Kidney (tissue), 14 donors: ENCODE data around the gene CTRL. TPM values are rescaled to one million over a fixed set of nuclear protein-coding genes. Genes with fewer than 3 reads are reported as not detected.
"Not testable (repeated sequence)": the region's sequence is repeated elsewhere in the genome, so short reads cannot be mapped to it uniquely, and the experiment has no call there.

ENCODE experiments used
- DNase-seq, 5 donors: peaks; one replicate each; pipeline ENCODE4 v3.0.0-alpha.2; 2013 to 2020
- FAIRE-seq: peaks from 2 replicates; lab custom pipeline; 2012; peaks lifted over from hg19 to GRCh38; lab: Jason Lieb, UNC
- H3K27ac ChIP-seq, 2 donors: one replicate each; pipeline ENCODE4 v1.7.0; 2013; ENCODE audit warnings: low read depth in 2 of 2, low read length in 2 of 2, inconsistent platforms in 1 of 2
- H3K27me3 ChIP-seq: one replicate; pipeline ENCODE4 v1.7.1; 2013; ENCODE audit warnings: low read length, inconsistent platforms; ENCODE audit not compliant: control insufficient read depth, insufficient read depth
- H3K36me3 ChIP-seq, 3 donors: one replicate each; pipeline versions ENCODE4 v1.7.0 to v1.7.1; 2013; ENCODE audit warnings: low read length in 3 of 3, control low read depth in 1 of 3, inconsistent platforms in 1 of 3; ENCODE audit not compliant: insufficient read depth in 3 of 3, control insufficient read depth in 2 of 3
- H3K4me1 ChIP-seq, 3 donors: one replicate each; pipeline versions ENCODE4 v1.7.0 to v1.7.1; 2013; ENCODE audit warnings: low read length in 3 of 3, inconsistent platforms in 1 of 3, low read depth in 1 of 3; ENCODE audit not compliant: control insufficient read depth in 2 of 3, insufficient read depth in 2 of 3
- H3K4me3 ChIP-seq, 3 donors: one replicate each; pipeline versions ENCODE4 v1.7.0 to v1.8.1; 2013; ENCODE audit warnings: low read length in 3 of 3, control low read depth in 1 of 3, inconsistent platforms in 1 of 3
- H3K9ac ChIP-seq, 3 donors: one replicate each; pipeline versions ENCODE4 v1.7.0 to v1.7.1; 2013; ENCODE audit warnings: low read length in 3 of 3, control low read depth in 1 of 3, inconsistent platforms in 1 of 3
- H3K9me3 ChIP-seq, 3 donors: one replicate each; pipeline versions ENCODE4 v1.7.0 to v1.7.1; 2013; ENCODE audit warnings: low read length in 3 of 3, control low read depth in 1 of 3, inconsistent platforms in 1 of 3; ENCODE audit not compliant: control insufficient read depth in 2 of 3, insufficient read depth in 1 of 3
- intact Hi-C: fragments of 100-400 bp; cut with DNase I; formaldehyde crosslinking; loops from one replicate; pipeline ENCODE4 v1.11.1; 2022
- polyA plus RNA-seq: library from polyadenylated mRNA; stranded (reverse); fragments of 350-450 nt; fragmentation: Illumina TruSeq; extraction: RNeasy Lipid Tissue Mini Kit (QIAGEN cat#74804); gene quantifications from one replicate; pipeline ENCODE4 v1.2.3, GENCODE V29; 2014; ENCODE audit warnings: low read depth, low replicate concordance; ENCODE audit not compliant: insufficient read depth
- total RNA-seq: library from RNA; stranded (reverse); fragmentation: NEBNext Ultra II Directional; extraction: Animal tissue kit (Norgen Biotek cat#: 25700); gene quantifications from one replicate; pipeline ENCODE4 v1.2.1, GENCODE V29; 2021
- TF ChIP-seq, protein P1 (sequence below): IDR thresholded peaks from 3 replicates; pipeline ENCODE4 v1.5.1; 2012; ENCODE audit warnings: mild to moderate bottlenecking, moderate library complexity, borderline replicate concordance; ENCODE audit not compliant: insufficient read depth; ENCODE audit errors: extremely low read depth
- donor health status: control.
- donor health status: control.
- donor health status: control.
- donor health status: control.
- donor health status: control.
- donor health status: DM: yes; HTN: yes; CAD: no.
- donor health status: Normal renal cell carcinoma (clear cell type).

Gene CTRL
- total and polyA plus RNA-seq, 2 donors from 2014 or later: 0.69 TPM; not detected in 1

DNA sequence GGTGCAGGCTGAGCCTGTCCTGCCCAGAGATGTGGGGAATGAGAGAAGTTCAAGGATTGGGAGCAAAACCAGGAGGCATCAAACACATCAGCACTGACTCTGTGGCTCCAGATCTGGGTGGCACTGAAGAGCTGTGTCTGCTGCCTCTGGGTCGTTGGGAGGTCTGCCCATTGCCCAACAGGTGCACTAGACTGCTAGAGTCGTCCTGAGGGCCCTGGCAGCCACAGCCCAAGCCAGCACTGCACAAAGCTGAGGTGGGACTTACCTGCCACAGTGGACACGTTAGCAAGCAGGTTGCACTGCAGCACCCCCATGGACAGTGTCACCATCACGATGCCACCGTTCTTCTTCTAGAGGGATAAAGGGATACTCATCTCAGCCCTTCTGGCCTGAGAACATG lies 45.3 kb upstream of the CTRL start:
- TF ChIP-seq, protein P1, sequence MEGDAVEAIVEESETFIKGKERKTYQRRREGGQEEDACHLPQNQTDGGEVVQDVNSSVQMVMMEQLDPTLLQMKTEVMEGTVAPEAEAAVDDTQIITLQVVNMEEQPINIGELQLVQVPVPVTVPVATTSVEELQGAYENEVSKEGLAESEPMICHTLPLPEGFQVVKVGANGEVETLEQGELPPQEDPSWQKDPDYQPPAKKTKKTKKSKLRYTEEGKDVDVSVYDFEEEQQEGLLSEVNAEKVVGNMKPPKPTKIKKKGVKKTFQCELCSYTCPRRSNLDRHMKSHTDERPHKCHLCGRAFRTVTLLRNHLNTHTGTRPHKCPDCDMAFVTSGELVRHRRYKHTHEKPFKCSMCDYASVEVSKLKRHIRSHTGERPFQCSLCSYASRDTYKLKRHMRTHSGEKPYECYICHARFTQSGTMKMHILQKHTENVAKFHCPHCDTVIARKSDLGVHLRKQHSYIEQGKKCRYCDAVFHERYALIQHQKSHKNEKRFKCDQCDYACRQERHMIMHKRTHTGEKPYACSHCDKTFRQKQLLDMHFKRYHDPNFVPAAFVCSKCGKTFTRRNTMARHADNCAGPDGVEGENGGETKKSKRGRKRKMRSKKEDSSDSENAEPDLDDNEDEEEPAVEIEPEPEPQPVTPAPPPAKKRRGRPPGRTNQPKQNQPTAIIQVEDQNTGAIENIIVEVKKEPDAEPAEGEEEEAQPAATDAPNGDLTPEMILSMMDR: no peak
- H3K4me3 ChIP-seq: no peak overlapping the region
- no peak overlapping the region for H3K27ac ChIP-seq
- no peaks in the 10 kb centered on the region for H3K4me1 ChIP-seq
- no peak for DNase-seq
- H3K9ac ChIP-seq: no peak overlapping the region
- H3K36me3 ChIP-seq: no peaks in the 10 kb centered on the region
- FAIRE-seq: no peak
- no peaks in the 10 kb centered on the region for H3K9me3 ChIP-seq
- no peaks in the 10 kb centered on the region for H3K27me3 ChIP-seq
- intact Hi-C loops: no loop called here

DNA sequence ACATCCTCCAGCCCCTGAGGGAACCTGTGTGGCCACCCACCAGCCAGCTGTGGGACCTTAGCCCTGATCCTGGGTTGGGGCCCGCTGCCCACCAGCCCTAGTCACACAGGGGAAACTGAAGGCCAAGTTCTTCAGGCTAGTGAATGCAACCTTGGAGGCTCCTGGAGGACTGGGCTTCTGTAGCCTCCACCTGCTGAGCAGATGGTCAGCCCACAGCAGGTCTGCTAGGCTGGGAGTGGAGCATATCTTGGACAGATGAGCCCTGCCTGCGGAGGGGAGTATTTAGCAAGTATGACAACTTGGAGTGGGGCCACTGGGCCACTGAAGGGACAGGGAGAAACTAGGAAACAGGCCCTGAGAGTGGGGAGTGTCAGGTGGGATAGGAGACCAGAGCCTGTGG lies 44.5 kb upstream of the CTRL start:
- H3K9ac ChIP-seq: no peak overlapping the region
- no peak overlapping the region for H3K4me3 ChIP-seq
- TF ChIP-seq, protein P1: no peak
- intact Hi-C loops: no loop called here
- no peaks in the 10 kb centered on the region for H3K36me3 ChIP-seq
- no peak overlapping the region for H3K27ac ChIP-seq
- FAIRE-seq: no peak
- H3K9me3 ChIP-seq: no peaks in the 10 kb centered on the region
- DNase-seq: no peak
- no peaks in the 10 kb centered on the region for H3K4me1 ChIP-seq
- H3K27me3 ChIP-seq: no peaks in the 10 kb centered on the region

DNA sequence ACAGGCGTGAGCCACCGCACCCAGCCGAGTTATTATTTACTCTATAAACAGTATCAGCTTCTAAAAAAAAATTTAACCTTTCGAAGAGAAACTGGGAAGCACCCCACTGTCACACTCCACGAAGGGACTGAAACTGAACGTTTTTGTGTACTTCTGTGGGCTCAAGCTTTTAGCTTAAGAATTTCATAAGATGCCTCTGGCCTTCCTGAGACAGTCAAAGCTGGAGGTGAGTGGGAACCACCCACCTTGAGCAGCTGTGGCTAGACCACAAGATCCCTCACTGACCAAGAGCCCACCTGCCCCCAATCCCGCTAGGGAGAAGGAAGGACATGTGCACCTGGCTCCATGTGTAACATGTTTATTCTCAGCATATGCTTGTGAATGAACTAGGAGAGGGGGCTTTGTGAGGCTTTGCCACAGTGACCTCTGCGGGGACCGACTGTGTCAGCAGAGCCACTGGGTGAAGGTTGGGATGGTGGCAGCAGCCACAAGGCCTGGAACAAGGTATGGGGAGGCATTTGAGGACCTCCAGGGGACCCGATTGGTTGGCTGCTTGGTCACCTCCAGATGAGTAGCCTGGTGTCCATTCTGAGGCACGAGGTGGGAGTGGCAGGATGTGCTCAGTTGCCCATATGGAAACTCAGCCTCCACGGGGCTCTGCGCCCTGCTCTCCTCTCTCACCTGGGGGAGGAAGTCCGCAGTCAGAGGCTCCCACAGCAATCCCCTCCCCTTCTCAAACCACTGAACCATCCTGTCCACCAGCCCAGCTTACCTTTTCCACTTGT lies 43.9 kb upstream of the CTRL start:
- no peak overlapping the region for H3K9ac ChIP-seq
- H3K36me3 ChIP-seq: no peaks in the 10 kb centered on the region
- H3K4me1 ChIP-seq: no peaks in the 10 kb centered on the region
- DNase-seq (no peak), FAIRE-seq (no peak)
- no peak overlapping the region for H3K4me3 ChIP-seq
- no peaks in the 10 kb centered on the region for H3K9me3 ChIP-seq
- no peaks in the 10 kb centered on the region for H3K27me3 ChIP-seq
- intact Hi-C loops: no loop called here
- TF ChIP-seq, protein P1: no peak
- H3K27ac ChIP-seq: no peak overlapping the region

DNA sequence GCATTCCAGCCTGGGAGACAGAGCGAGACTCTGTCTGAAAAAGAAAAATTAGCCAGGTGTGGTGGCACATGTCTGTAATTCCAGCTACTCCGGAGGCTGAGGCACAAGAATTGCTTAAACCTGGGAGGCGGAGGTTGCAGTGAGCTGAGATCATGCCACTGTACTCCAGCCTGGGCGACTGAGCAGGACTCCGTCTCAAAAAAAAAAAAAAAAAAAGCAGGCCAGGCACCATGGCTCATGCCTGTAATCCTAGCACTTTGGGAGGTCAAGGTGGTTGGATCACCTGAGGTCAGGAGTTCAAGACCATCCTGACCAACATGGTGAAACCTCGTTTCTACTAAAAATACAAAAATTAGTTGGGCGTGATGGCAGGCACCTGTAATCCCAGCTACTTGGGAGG lies 40.6 kb upstream of the CTRL start:
- H3K36me3 ChIP-seq, H3K9me3 ChIP-seq, H3K27me3 ChIP-seq, DNase-seq, FAIRE-seq, H3K9ac ChIP-seq, H3K27ac ChIP-seq, intact Hi-C loops, H3K4me3 ChIP-seq, H3K4me1 ChIP-seq: not testable (repeated sequence)
